Activated T-cell treated with anti-CD3 and anti-CD28 coated beads for 48 hours (primary cell): ENCODE data around the gene GPS1.
A peak's percentile ranks its signal among the peaks of the same experiment; 100 is the strongest.

Experiments used
- DNase-seq: peaks from one replicate; pipeline ENCODE4 v3.0.0-alpha.2; 2020; ENCODE audit warnings: low read depth

GPS1 gene

GRCh38 chr17:82059272-82060000 lies 7.7 kb downstream of the GPS1 start:
- DNase-seq, result no peak

- no peak for DNase-seq
These were observed 8.3 kb downstream of the GPS1 start for GRCh38 chr17:82060001-82060380.

GRCh38 chr17:82060614-82061013 lies 8.9 kb downstream of the GPS1 start:
- DNase-seq, result no peak

- DNase-seq, result no peak
These were observed 9.6 kb downstream of the GPS1 start for GRCh38 chr17:82061047-82061925.

GRCh38 chr17:82062076-82062983 lies 10.6 kb downstream of the GPS1 start:
- no peak for DNase-seq

- no peak for DNase-seq
These were observed 11.3 kb downstream of the GPS1 start for GRCh38 chr17:82062984-82063368.

- DNase-seq, result no peak
These were observed 12.0 kb downstream of the GPS1 start for GRCh38 chr17:82063424-82064415.

GRCh38 chr17:82064433-82065192 lies 12.9 kb downstream of the GPS1 start:
- no peak for DNase-seq

- peak; percentile 31 for DNase-seq
These were observed 13.5 kb downstream of the GPS1 start for GRCh38 chr17:82065193-82065637.

- peak; percentile 74 for DNase-seq
These were observed 14.1 kb downstream of the GPS1 start, which contains the start of gene DUS1L for GRCh38 chr17:82065638-82066303. Gene DUS1L (minus strand): TSS chr17:82065804. CDS start chr17:82065059, 745 bp downstream.

- DNase-seq, result no peak
These were observed 18.9 kb downstream of the GPS1 start for GRCh38 chr17:82070611-82071010.

GRCh38 chr17:82072827-82073226 lies 21.1 kb downstream of the GPS1 start:
- DNase-seq, result no peak

GRCh38 chr17:82073446-82073845 lies 21.7 kb downstream of the GPS1 start:
- no peak for DNase-seq

- no peak for DNase-seq
These were observed 24.5 kb downstream of the GPS1 start for GRCh38 chr17:82076018-82076784.

GRCh38 chr17:82076785-82077591 lies 25.3 kb downstream of the GPS1 start:
- DNase-seq, result no peak

GRCh38 chr17:82077617-82078358 lies 26.1 kb downstream of the GPS1 start:
- DNase-seq, result no peak

GRCh38 chr17:82078433-82078832 lies 26.7 kb downstream of the GPS1 start:
- DNase-seq, result no peak
